Measurements from ENCODE around the gene TBC1D22A.

Gene TBC1D22A

GRCh38 chr22:47190276-47190956 lies 428.0 kb downstream of the TBC1D22A start:
- no peak for DNase-seq (ENCODE audit: low read depth)

GRCh38 chr22:47190957-47191670 lies 428.7 kb downstream of the TBC1D22A start:
- no peak for DNase-seq (ENCODE audit: low read depth)

GRCh38 chr22:47191671-47192650 lies 429.5 kb downstream of the TBC1D22A start:
- DNase-seq (ENCODE audit: low read depth), result no peak

- DNase-seq (ENCODE audit: low read depth), result no peak
Measured at GRCh38 chr22:47192651-47193437, 430.4 kb downstream of the TBC1D22A start.

GRCh38 chr22:47193606-47194329 lies 431.3 kb downstream of the TBC1D22A start:
- no peak for DNase-seq (ENCODE audit: low read depth)

GRCh38 chr22:47194476-47195155 lies 432.2 kb downstream of the TBC1D22A start:
- no peak for DNase-seq (ENCODE audit: low read depth)

GRCh38 chr22:47195156-47195483 lies 432.7 kb downstream of the TBC1D22A start:
- no peak for DNase-seq (ENCODE audit: low read depth)

GRCh38 chr22:47195484-47196165 lies 433.2 kb downstream of the TBC1D22A start:
- DNase-seq (ENCODE audit: low read depth), result no peak

GRCh38 chr22:47196166-47196849 lies 433.9 kb downstream of the TBC1D22A start:
- DNase-seq (ENCODE audit: low read depth), result no peak

- no peak for DNase-seq (ENCODE audit: low read depth)
Measured at GRCh38 chr22:47196881-47197772, 434.7 kb downstream of the TBC1D22A start.

GRCh38 chr22:47197773-47198500 lies 435.5 kb downstream of the TBC1D22A start:
- no peak for DNase-seq (ENCODE audit: low read depth)

- no peak for DNase-seq (ENCODE audit: low read depth)
Measured at GRCh38 chr22:47198801-47199251, 436.4 kb downstream of the TBC1D22A start.

GRCh38 chr22:47199261-47199978 lies 437.0 kb downstream of the TBC1D22A start:
- DNase-seq (ENCODE audit: low read depth), result no peak

GRCh38 chr22:47199979-47200272 lies 437.5 kb downstream of the TBC1D22A start:
- no peak for DNase-seq (ENCODE audit: low read depth)

GRCh38 chr22:47200273-47201051 lies 438.0 kb downstream of the TBC1D22A start:
- no peak for DNase-seq (ENCODE audit: low read depth)

Measured in T-helper 22 cell (primary cell).